IPS-18c (cell line): ENCODE data around the gene MBNL1.

Experiments
- H3K4me3 ChIP-seq: 2 replicates; pipeline ENCODE4 v1.7.0; 2013; ENCODE audit warnings: low read depth, mild to moderate bottlenecking, low read length, moderate library complexity; ENCODE audit not compliant: insufficient read depth
- H3K9me3 ChIP-seq: one replicate; pipeline ENCODE4 v1.6.1; 2013; ENCODE audit warnings: mild to moderate bottlenecking, low read length, moderate library complexity; ENCODE audit not compliant: control insufficient read depth, insufficient read depth

Gene MBNL1

DNA sequence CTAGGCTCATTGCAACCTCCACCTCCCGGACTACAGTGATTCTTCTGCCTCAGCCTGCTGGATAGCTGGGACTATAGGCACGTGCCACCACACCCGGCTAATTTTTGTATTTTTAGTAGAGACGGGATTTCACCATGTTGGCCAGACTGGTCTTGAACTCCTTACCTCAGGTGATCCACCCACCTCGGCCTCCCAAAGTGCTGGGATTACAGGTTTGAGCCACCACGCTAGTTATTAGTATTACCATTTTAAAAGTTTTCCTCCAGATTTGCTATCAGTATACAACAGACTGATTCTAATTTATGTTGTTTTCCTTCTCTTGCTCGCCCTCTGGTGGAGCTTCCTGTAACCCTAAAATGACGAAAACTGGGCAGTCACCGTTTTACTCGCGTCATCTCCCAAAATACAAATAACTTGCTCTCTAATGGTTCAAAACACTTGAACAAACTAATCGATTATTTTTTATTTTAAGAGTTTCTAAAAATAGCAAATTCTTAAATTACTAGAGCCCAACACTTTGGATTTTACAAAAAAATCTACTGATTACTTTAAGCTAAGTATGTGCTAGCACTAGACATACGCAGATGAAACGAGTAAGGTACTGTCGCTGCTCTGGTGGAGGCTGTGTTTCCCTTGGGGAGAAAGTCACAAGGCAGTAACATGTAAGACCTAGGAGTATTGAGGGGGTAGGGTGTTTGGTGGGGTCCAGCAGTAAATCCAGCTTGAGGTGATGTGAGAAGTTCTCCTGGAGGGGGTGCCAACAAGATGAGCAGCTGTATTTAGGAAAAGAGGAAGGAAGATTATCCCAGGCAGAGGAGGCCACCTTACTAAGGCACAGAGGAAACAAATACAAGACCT is 203.3 kb downstream of the MBNL1 start:
- H3K9me3 ChIP-seq: no peaks in the 10 kb centered on the region
- no peak overlapping the region for H3K4me3 ChIP-seq

DNA sequence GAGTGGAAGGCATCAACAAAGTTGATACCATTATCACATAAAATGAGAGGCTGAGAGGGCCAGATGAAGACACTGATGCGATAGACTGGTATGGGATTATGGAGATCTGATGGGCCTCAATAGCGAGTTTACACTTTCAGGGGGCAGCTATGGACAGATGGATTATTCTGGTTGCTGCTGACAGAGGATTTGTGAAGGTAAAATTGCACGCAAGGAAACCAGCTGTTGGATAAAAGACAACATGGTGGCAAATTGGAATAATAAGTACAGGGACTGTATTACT is 203.9 kb downstream of the MBNL1 start:
- Histone ChIP-seq H3K9me3 (no peaks in the 10 kb centered on the region), H3K4me3 (no peak overlapping the region)

DNA sequence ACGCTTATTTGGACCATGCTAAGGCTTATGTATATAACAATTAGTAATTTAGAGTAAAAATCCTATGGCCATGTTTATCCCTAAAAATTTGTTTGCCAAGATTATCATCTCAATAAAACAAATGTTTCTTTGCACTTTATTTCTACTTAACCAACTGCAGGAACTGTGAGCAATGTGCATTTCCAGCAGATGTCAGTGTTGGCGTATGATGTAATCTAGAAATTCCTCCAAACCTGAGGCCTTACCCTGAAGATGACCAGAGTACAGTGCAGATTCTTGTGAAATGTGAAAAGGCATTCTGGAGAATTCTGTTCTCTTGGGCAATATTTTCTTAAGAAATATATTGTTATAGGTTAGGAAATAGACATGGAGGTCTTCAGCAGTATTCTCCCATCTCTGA is 205.9 kb downstream of the MBNL1 start:
- Histone ChIP-seq H3K9me3 (no peaks in the 10 kb centered on the region), H3K4me3 (no peak overlapping the region)

DNA sequence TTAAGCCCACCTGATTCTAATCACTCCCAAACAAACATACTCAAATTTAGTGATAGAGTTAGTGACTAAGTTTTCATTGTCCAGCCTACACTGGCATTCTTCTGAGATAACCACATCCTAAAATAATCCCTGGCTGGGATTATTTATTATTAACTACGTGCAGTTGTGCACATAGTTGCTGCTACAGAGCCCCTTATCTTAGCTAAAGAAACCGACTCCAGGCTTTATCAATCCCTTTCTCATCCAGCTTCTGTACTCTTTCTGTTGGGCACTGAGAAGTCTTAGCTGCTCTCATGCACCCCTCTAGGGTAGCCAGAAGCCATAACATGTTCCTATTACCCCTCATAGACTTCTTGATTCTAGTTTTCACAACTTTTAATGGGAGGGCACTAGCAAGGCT is 208.7 kb downstream of the MBNL1 start:
- Histone ChIP-seq H3K4me3 (no peak overlapping the region), H3K9me3 (no peaks in the 10 kb centered on the region)

DNA sequence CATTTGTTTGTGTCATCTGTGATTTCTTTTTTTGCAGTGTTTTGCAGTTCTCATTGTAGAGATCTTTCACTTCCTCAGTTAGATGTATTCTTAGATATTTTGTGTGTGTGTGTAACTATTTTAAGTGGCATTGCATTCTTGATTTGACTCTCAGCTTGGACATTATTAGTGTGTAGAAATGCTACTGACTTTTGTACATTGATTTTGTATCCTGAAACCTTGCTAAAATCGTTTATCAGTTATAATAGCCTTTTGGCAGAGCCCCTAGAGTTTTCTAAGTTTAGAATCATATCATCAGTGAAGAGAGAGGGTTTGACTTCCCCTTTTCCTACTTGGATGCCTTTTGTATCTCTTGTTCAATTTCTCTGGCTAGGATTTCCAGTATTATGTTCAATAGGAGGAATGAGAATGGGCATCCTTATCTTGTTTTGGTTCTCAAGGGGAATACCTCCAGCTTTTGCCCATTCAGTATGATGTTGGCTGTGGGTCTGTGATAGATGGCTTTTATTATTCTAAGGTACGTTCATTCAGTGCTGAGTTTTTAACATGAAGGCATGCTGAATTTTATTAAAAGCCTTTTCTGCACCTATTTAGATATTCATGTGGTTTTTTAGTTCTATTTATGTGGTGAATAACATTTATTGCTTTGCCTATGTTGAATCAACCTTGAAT is 211.7 kb downstream of the MBNL1 start:
- Histone ChIP-seq H3K9me3 (no peaks in the 10 kb centered on the region), H3K4me3 (no peak overlapping the region)

DNA sequence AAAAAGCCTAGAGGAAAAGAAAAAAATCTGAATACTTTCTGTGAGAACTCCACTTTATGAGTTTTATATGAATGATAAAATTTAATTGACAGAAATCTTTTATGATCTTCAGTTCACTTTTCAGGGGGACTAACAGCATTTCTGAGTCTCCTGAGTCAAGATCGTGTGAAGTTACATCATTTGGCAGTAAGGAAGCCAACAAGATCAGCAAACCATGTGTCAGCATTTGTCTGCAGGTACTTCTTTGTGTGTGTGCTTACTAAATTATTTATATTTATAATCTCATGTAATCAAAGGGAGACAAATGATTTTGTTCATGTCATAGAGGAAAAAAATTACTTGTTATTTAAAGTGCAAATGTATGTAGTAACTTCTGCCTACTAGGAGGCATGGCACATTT is 217.6 kb downstream of the MBNL1 start:
- Histone ChIP-seq H3K9me3 (no peaks in the 10 kb centered on the region), H3K4me3 (no peak overlapping the region)

DNA sequence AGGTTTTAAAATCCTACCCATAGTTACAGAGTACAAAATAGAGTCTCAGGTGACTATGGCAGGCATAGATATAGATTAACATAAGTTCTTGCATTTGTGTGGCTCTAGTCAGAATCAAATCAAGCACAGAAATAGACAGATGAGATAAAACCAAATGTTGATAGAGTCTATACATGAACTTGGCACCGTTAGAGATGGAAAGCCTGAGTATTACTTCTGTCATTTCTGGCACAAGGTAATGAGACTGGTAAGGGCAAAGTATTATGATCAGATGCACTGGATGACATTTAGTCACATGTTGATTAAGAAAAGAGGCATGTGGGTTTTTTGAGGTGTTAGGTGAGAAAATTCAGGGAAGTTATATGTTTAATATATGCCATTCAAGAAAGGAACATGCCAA is 219.7 kb downstream of the MBNL1 start:
- no peak overlapping the region for H3K4me3 ChIP-seq
- H3K9me3 ChIP-seq: no peaks in the 10 kb centered on the region

DNA sequence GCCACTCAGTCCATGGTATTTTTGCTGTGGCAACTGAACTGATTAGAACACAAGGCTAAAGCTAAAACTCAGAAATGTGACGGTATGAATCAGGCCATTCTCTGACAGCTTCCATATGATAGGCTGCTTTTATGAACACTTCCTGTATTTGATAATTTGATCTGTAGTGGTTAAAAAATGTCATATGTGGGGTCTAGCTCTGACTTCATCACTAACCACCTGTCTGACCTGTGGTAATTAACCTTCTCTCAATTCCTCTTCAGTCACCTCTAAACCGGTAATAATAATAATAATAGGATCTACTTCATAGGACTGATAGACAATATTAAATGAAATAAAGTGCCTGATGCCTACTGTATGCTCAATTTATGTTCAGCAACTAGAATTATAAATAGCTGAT is 223.2 kb downstream of the MBNL1 start:
- no peak overlapping the region for H3K4me3 ChIP-seq
- H3K9me3 ChIP-seq: no peaks in the 10 kb centered on the region

DNA sequence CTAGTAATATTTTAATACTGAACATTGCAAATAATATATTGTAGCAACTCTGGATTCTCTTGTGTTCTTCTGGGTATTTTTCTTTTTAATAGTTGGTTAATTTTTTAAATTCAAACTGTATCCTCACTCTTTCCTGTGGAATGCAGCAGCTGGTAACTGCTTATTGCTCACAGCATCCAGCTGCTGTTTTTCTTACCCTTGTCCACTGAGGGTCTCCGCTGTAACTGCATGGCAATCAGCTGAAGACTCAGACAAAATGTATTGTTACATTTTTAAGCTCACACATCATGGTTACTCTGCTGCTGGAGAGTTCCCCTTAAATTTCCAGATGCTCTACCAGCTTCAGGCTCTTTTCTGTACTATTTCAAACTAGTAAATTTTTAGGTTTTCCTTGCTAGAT is 227.6 kb downstream of the MBNL1 start:
- Histone ChIP-seq H3K4me3 (no peak overlapping the region), H3K9me3 (peaks cover 4% of the 10 kb centered on the region)

DNA sequence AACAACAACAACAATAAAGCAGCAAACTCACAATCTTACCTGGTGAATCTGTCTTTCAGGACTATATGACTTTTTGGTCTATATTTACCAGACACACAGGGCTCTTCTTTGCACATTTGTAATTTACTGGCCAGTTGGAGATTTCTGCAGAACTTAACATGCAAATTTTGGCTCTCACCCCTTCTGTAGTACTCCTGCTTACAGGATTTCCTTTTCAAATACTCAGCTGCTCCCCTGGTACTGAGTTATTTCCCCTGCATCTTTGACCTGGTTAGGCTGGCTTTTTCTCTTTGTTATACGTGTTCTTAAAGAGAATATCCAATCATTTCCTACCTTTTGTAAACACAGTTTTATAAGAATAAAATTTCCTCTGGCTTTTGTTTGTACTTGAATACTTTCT is 228.0 kb downstream of the MBNL1 start:
- peaks cover 4% of the 10 kb centered on the region for H3K9me3 ChIP-seq
- no peak overlapping the region for H3K4me3 ChIP-seq

DNA sequence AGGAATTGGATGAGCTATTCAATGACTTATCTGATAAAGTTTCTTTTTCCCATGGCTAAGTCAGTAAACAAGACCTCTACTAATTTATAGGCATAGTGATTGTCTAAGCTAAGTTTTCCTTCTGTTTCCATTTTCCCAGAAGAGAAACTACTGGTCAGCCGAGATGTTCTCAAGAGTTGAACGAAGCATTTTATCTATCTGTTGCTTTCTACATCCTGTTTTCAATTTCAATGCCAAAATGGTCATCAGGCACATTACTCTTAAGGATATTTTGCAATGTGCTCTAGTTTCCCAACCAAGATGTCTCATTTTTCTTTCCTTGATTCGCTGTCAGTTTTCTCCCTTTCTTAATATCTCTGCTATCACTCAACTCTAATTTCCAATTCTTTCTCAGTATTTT is 228.7 kb downstream of the MBNL1 start:
- H3K9me3 ChIP-seq: peaks cover 4% of the 10 kb centered on the region
- no peak overlapping the region for H3K4me3 ChIP-seq

DNA sequence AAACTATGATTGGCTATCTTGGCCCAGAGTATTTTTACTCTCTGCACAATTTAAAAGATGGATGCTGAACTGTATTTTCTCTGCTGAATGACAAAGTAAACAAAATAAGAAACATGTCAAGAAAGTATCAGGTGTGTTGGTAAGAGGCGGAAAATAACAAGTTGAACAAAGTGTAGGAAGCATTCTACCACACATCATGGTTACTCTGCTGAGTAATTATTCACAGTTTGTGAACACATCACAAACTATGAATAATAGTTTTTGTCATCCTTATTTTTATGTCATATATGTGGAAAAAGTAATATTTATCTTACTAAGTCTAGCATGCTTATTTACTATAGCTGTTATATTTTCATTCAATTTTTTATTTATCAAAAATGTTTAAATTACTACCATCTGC is 229.2 kb downstream of the MBNL1 start:
- Histone ChIP-seq H3K4me3 (no peak overlapping the region), H3K9me3 (peaks cover 4% of the 10 kb centered on the region)

DNA sequence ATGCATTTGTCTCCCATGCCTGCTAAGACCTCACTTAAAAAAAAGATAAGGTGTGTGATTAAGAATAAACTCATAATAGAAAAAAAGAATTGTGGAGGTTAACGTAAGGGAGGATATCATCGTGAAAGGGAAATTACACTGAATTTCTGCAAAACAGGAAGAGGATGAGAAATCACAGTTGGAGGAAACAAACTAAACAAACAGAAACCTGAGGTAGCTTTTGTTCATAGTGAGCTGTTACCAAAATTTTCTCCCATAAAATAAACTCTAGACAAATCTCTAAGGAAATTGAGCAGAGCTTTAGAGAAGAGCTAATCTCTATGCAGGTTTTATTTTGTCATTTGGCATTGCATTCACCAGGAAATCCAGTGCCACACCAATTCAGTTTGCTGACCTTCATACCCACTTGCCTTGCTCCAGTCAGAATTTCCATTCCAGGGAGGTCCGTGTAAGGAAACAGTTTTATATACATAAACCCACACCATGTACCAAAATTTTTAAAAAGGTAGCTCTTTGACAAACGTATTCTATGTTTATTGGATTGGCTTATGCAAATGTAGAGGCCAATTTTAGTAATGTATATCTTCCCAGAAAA is 231.2 kb downstream of the MBNL1 start:
- Histone ChIP-seq H3K9me3 (peaks cover 4% of the 10 kb centered on the region), H3K4me3 (no peak overlapping the region)

DNA sequence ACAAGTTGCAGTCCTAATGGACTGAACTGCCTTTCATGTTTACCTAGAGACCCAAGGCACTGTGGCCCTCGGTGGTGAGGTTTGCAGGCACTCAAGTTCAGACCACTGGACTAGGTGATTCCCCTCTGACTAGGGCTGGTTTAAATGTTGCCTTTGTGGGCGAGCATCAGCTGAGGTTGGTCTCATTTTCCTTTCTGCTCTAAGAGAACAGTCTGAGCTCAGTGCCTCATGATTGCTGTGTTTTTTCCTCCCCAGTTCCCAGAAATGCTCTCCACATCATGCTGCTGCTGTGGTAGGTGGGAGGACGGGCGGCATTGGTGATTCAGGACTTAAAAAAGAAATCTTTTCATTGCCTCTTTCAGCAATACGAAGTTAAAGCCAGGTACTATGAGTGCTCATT is 237.2 kb downstream of the MBNL1 start:
- H3K9me3 ChIP-seq: peaks cover 4% of the 10 kb centered on the region
- no peak overlapping the region for H3K4me3 ChIP-seq

DNA sequence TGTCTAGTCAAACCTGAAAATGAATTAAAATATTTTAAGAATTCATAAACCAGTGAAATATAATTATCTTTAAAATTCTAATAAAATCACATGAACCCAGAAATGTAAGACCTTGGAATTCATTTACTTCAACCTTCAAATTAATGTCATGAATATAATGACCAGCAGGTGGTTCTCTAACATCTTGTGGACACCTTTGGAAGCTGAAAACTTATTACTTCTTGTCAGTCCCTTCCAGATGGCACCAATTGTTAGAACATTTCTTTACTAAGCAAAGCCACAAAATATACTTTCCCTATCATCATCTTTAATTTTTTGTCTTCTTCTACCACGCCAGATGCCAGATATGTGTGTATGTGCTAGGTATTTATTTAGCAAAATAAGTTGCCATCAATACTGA is 240.0 kb downstream of the MBNL1 start:
- H3K4me3 ChIP-seq: no peak overlapping the region
- H3K9me3 ChIP-seq: no peaks in the 10 kb centered on the region

DNA sequence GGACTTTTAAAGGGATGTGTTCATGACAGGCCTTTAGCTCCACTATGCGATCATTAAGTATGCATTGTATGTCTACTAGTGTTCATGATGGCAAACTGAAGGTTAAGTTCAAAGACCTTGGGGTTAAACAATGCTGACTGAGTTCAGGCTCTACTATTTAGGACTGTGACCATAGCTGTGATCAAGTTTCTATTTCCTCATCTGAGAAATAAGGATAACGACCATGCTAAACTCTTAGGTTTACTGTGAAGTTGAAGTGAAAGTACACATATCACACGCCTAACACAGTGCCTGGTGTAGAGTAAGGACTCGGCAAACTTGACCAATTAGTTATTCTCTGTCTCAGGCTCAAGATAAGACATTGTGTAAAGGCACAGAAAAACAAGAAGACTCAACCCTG is 243.2 kb downstream of the MBNL1 start:
- H3K9me3 ChIP-seq: no peaks in the 10 kb centered on the region
- no peak overlapping the region for H3K4me3 ChIP-seq

DNA sequence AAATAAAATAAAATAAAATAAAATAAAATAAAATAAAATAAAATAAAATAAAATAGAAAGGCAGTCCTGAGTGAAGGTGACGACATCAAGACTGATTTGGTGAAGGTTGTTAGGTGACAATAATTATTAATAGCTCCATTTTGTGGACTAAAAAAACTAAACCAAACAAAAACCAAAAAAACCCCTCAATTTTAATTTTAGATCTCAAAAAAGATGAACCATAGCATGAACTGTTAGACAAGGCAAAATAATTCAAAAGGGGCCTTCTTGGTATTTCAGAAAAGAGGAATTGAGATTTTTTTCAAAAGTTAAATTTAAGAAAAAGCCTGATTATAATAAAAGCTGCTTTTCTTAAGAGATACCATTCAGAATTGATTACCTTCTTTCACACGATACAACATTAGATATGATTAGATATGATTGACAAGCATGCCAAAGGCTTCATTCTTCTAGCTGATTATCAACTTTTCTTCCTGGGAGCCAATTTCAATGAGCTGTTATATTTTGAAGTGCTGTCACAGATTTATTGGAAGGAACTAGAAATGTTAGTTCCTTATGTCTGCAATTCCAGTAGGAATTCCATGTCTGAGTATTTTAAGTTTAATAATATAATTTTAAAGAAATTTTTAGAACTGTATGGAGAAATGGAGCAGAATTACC is 244.7 kb downstream of the MBNL1 start:
- Histone ChIP-seq H3K9me3 (no peaks in the 10 kb centered on the region), H3K4me3 (no peak overlapping the region)
